K562 (cell line): ENCODE results near the gene YAF2. TPM values are rescaled to one million over a fixed set of nuclear protein-coding genes. Genes with fewer than 3 reads are reported as not detected.

ENCODE experiments used
- BRD4 ChIP-seq: fragments of 200-600 bp; sonication (generic); IDR thresholded peaks from 2 replicates; pipeline ENCODE4 v1.6.1; 2017; ENCODE audit warnings: inconsistent platforms
- BRF1 ChIP-seq: IDR thresholded peaks from 3 replicates; pipeline ENCODE4 v1.6.1; 2011; ENCODE audit warnings: borderline replicate concordance, mild to moderate bottlenecking; ENCODE audit not compliant: insufficient read length; ENCODE audit errors: extremely low read depth
- CCAR2 ChIP-seq: fragments of 200-400 bp; formaldehyde crosslinking; IDR thresholded peaks from 2 replicates; pipeline ENCODE4 v1.6.1; 2017; ENCODE audit warnings: mild to moderate bottlenecking, low read depth, low read length
- FOXJ2 ChIP-seq: fragments of 200-800 bp; sonication (Bioruptor generic); IDR thresholded peaks from 2 replicates; pipeline ENCODE4 v1.6.1; 2016; ENCODE audit warnings: missing genetic modification characterization, missing compliant biosample characterization
- GABPB2 ChIP-seq: fragments of 250-450 bp; sonication (Bioruptor Pico); conservative IDR thresholded peaks from 2 replicates; pipeline ENCODE4 v1.5.1; 2021; ENCODE audit warnings: mild to moderate bottlenecking
- HMGN3 ChIP-seq: IDR thresholded peaks from 2 replicates; pipeline ENCODE4 v1.6.1; 2011; ENCODE audit warnings: borderline replicate concordance, low read depth, mild to moderate bottlenecking, mixed read lengths, low read length; ENCODE audit not compliant: insufficient read length; ENCODE audit errors: extremely low read depth
- HNRNPUL1 ChIP-seq: fragments of 200-400 bp; formaldehyde crosslinking; IDR thresholded peaks from 2 replicates; pipeline ENCODE4 v1.6.1; 2017; ENCODE audit warnings: low read length
- KDM5B ChIP-seq: fragments of 200-600 bp; sonication (generic); IDR thresholded peaks from 2 replicates; pipeline ENCODE4 v1.6.1; 2012; ENCODE audit warnings: low read depth, mild to moderate bottlenecking, moderate library complexity, low read length, control low read depth, inconsistent platforms; ENCODE audit not compliant: insufficient replicate concordance
- MAFK ChIP-seq: IDR thresholded peaks from 2 replicates; pipeline ENCODE4 v1.6.1; 2011; ENCODE audit warnings: low read length, improper control_type of control experiment
- MBD2 ChIP-seq: sonication (generic); IDR thresholded peaks from 2 replicates; pipeline ENCODE4 v1.6.1; 2016; ENCODE audit warnings: low read depth, borderline replicate concordance
- MCM3 ChIP-seq: fragments of 450-650 bp; IDR thresholded peaks from 2 replicates; pipeline ENCODE4 v1.6.1; 2016
- MED1 ChIP-seq: sonication (generic); formaldehyde crosslinking; IDR thresholded peaks from 2 replicates; pipeline ENCODE4 v1.8.1; 2023; ENCODE audit warnings: missing genetic modification reagents, borderline replicate concordance
- MIER1 ChIP-seq: fragments of 450-650 bp; IDR thresholded peaks from 2 replicates; pipeline ENCODE4 v1.6.1; 2016; ENCODE audit warnings: antibody characterized with exemption, mild to moderate bottlenecking, low read depth
- MTF1 ChIP-seq: fragments of 250-450 bp; sonication (Bioruptor Pico); IDR thresholded peaks from 2 replicates; pipeline ENCODE4 v1.9.0; 2021; ENCODE audit warnings: moderate library complexity, mild to moderate bottlenecking, inconsistent platforms, borderline replicate concordance
- MXD1 ChIP-seq: fragments of 250-450 bp; sonication (Bioruptor Pico); IDR thresholded peaks from 2 replicates; pipeline ENCODE4 v1.8.0; 2021; ENCODE audit warnings: borderline replicate concordance, mild to moderate bottlenecking, moderate library complexity; ENCODE audit not compliant: poor library complexity, severe bottlenecking
- MYNN ChIP-seq, 2 experiments: sonication (generic); formaldehyde crosslinking in 1 of 2; IDR thresholded peaks; 2 replicates each; pipeline versions ENCODE4 v1.5.0 to v1.6.1; 2016 to 2020; ENCODE audit warnings: antibody characterized with exemption in 1 of 2, missing genetic modification reagents in 1 of 2
- NFE2L1 ChIP-seq: fragments of 450-650 bp; IDR thresholded peaks from 2 replicates; pipeline ENCODE4 v1.6.1; 2016; ENCODE audit warnings: missing genetic modification characterization, low read depth, mild to moderate bottlenecking, missing compliant biosample characterization, moderate library complexity, borderline replicate concordance
- NONO ChIP-seq, 2 experiments: fragments of 200-400 bp in 1 of 2; fragments of 450-650 bp in 1 of 2; formaldehyde crosslinking in 1 of 2; IDR thresholded peaks; 2 replicates each; pipeline ENCODE4 v1.6.1; 2017; ENCODE audit warnings: low read depth in 2 of 2, mild to moderate bottlenecking in 2 of 2, moderate library complexity in 2 of 2, low read length in 1 of 2
- SNAPC5 ChIP-seq: fragments of 250-450 bp; sonication (Bioruptor Pico); IDR thresholded peaks from 2 replicates; pipeline ENCODE4 v1.8.0; 2021; ENCODE audit warnings: moderate library complexity, mild to moderate bottlenecking, inconsistent platforms
- STAT5A ChIP-seq: IDR thresholded peaks from 2 replicates; pipeline ENCODE4 v1.6.1; 2012; ENCODE audit warnings: low read length, inconsistent platforms, borderline replicate concordance
- ZFP36 ChIP-seq: fragments of 150-350 bp; IDR thresholded peaks from 2 replicates; pipeline ENCODE4 v1.6.1; 2018; ENCODE audit warnings: low read length, low read depth; ENCODE audit not compliant: partially characterized antibody
- ZNF316 ChIP-seq: fragments of 450-650 bp; IDR thresholded peaks from 2 replicates; pipeline ENCODE4 v1.6.1; 2016
- ZNF780A ChIP-seq: fragments of 250-450 bp; sonication (Bioruptor Pico); IDR thresholded peaks from 2 replicates; pipeline ENCODE4 v1.5.0; 2021; ENCODE audit warnings: mild to moderate bottlenecking
- polyA plus RNA-seq, 8 experiments: library from polyadenylated mRNA; depleted of rRNA in 4 of 8; stranded (reverse) in 5 of 8; unstranded in 3 of 8; fragments of >200 nt; fragmentation: Nextera tagmentation in 2 of 8; fragmentation: Illumina TruSeq in 1 of 8; extraction: Ambion mirVana in 2 of 8; extraction: Trizol in 1 of 8; gene quantifications; 2 replicates each; pipeline versions ENCODE4 v1.2.1 to v1.2.3, GENCODE V29; 2011 to 2014; ENCODE audit warnings: inconsistent platforms in 1 of 8, missing spikeins in 1 of 8
- total RNA-seq, 7 experiments: library from RNA; depleted of rRNA in 6 of 7; stranded (reverse); fragments of >200 nt in 6 of 7; fragmentation: Illumina TruSeq in 2 of 7; extraction: Trizol in 2 of 7; gene quantifications; 2 replicates each; pipeline versions ENCODE4 v1.2.1 to v1.2.3, GENCODE V29; 2011 to 2021; ENCODE audit warnings: low replicate concordance in 1 of 7
- TF ChIP-seq, protein P1 (sequence below): fragments of 450-650 bp; IDR thresholded peaks from 2 replicates; pipeline ENCODE4 v1.6.1; 2014; ENCODE audit warnings: low read depth, mild to moderate bottlenecking, moderate library complexity, borderline replicate concordance
- TF ChIP-seq, protein P2 (sequence below): fragments of 450-650 bp; formaldehyde crosslinking; IDR thresholded peaks from 2 replicates; pipeline ENCODE4 v1.4.0; 2020; ENCODE audit warnings: mild to moderate bottlenecking, moderate library complexity

Gene YAF2
- total and polyA plus RNA-seq, 9 of the 15 experiments (the other 6 are each of a cell fraction or from before 2014, with no cell fraction given): 10.6 to 26.4 (median 21.3) TPM

DNA sequence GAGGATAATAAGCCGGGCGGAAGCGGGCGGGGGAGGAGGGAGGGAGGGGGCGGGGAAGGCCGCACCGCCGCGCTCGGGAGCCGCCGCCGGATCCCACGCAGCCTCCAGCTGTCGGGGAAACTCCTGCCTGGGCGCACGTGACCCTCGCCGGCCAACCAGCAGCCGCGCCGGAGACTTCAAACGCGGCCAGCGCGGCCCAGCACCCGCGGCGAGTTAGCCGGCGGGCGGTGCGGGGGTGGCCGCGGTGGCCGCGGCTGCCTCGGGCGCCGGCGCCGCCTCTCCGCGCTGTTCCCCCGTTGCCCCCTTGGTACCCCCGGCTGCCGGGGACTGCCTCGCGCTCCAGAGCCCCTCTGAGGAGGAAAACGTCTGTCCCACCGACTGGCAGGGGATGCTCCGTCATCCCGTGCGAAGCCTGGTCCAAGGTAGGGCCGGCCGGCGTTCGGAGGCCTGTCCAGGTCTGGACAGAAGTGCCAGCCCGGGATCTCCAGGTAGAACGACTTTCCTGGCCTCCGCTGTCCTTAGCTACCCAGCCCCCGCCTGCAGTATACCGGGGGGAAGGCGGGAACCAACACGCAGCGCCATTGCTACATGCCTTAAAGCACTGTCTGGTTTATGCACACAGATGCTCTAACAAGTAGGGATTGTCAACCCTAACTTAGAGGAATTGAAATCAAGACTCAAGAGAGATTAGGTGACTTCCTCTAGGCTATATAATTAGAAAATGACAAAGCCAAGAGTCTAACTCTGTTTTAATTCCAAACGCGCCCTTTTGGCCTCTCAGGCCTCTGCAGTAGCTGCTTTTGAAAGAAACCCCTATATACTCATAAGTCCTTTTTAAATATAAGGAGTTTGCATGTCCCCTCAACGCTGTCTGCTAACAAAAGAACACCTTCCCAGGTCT is at the start of gene YAF2 (continued):
- TF ChIP-seq, protein P1, sequence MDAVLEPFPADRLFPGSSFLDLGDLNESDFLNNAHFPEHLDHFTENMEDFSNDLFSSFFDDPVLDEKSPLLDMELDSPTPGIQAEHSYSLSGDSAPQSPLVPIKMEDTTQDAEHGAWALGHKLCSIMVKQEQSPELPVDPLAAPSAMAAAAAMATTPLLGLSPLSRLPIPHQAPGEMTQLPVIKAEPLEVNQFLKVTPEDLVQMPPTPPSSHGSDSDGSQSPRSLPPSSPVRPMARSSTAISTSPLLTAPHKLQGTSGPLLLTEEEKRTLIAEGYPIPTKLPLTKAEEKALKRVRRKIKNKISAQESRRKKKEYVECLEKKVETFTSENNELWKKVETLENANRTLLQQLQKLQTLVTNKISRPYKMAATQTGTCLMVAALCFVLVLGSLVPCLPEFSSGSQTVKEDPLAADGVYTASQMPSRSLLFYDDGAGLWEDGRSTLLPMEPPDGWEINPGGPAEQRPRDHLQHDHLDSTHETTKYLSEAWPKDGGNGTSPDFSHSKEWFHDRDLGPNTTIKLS: no peak
- TF ChIP-seq ZFP36: no peak
- no peak for TF ChIP-seq MBD2
- TF ChIP-seq KDM5B: peak; percentile 83
- TF ChIP-seq MXD1: no peak
- TF ChIP-seq MIER1: no peak
- TF ChIP-seq, protein P2, sequence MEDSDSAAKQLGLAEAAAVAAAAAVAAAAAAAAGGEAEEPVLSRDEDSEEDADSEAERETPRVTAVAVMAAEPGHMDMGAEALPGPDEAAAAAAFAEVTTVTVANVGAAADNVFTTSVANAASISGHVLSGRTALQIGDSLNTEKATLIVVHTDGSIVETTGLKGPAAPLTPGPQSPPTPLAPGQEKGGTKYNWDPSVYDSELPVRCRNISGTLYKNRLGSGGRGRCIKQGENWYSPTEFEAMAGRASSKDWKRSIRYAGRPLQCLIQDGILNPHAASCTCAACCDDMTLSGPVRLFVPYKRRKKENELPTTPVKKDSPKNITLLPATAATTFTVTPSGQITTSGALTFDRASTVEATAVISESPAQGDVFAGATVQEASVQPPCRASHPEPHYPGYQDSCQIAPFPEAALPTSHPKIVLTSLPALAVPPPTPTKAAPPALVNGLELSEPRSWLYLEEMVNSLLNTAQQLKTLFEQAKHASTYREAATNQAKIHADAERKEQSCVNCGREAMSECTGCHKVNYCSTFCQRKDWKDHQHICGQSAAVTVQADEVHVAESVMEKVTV (CRISPR knock-in tag): no peak
- TF ChIP-seq HNRNPUL1: no peak
- no peak for TF ChIP-seq GABPB2 (CRISPR knock-in tag)
- no peak for TF ChIP-seq MED1 (CRISPR knock-in tag)
- TF ChIP-seq BRD4: no peak
- TF ChIP-seq FOXJ2 (tag): no peak
- no peak for TF ChIP-seq NFE2L1 (tag)
- TF ChIP-seq ZNF780A: no peak
- TF ChIP-seq MAFK: no peak
- TF ChIP-seq MYNN (IDR thresholded peaks at IDR 0.05): no peak
- TF ChIP-seq MYNN (CRISPR knock-in tag; IDR thresholded peaks at IDR 0.05): no peak
- TF ChIP-seq BRF1: no peak
- TF ChIP-seq HMGN3: peak; percentile 56
- no peak for TF ChIP-seq CCAR2
- no peak for TF ChIP-seq MTF1 (CRISPR knock-in tag)
- no peak for TF ChIP-seq SNAPC5 (CRISPR knock-in tag)
- no peak for TF ChIP-seq ZNF316
- TF ChIP-seq NONO (IDR thresholded peaks at IDR 0.05; ENCODE audit: low read depth in 2 of 2, low read length in 1 of 2): no peak
- no peak for TF ChIP-seq STAT5A
- no peak for TF ChIP-seq MCM3
